ENCODE measurements around the gene RALGDS. TPM values are rescaled to one million over a fixed set of nuclear protein-coding genes. Genes with fewer than 3 reads are reported as not detected.
"Not testable (repeated sequence)": the region's sequence is repeated elsewhere in the genome, so short reads cannot be mapped to it uniquely, and the experiment has no call there.

RALGDS gene
- total RNA-seq, 2 donors from 2014 or later = 27.8 to 64.6 TPM

DNA sequence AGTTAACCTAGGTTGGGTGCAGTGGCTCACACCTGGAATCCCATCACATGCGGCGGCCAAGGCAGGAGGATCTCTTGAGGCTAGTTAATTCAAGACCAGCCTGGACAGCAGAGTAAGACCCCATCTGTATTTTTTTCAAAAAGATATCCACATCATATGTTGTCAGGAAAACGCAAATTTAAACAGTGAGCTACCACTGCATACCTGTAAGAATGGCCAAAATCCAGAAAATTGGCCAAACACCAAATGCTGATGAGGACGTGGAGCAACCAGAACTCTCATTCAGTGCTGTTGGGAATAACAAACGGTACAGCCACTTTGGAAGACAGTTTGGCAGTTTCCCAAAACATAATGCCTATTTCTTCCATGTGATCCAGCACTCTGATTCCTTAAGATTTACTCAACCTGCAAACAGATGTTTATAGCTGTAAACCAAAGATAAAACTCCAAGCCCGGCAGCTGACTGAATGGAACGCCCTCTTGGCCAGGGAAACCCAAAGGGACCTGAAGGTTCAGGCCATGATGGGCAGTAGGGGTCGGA, 46.9 kb downstream of the RALGDS start:
- no peaks in the 10 kb centered on the region for H3K27me3 ChIP-seq
- H3K27ac ChIP-seq = peak overlapping the region in 2 of 4 donors; percentile 54 to 62
- ATAC-seq (peak; percentile 13), DNase-seq (peak in 3 of 4 donors; percentile 34 to 63 (median 51))
- peak in 2 of 3 donors; percentile 57 to 68 for TF ChIP-seq POLR2A (IDR thresholded peaks at IDR 0.05)
- TF ChIP-seq, protein P1, sequence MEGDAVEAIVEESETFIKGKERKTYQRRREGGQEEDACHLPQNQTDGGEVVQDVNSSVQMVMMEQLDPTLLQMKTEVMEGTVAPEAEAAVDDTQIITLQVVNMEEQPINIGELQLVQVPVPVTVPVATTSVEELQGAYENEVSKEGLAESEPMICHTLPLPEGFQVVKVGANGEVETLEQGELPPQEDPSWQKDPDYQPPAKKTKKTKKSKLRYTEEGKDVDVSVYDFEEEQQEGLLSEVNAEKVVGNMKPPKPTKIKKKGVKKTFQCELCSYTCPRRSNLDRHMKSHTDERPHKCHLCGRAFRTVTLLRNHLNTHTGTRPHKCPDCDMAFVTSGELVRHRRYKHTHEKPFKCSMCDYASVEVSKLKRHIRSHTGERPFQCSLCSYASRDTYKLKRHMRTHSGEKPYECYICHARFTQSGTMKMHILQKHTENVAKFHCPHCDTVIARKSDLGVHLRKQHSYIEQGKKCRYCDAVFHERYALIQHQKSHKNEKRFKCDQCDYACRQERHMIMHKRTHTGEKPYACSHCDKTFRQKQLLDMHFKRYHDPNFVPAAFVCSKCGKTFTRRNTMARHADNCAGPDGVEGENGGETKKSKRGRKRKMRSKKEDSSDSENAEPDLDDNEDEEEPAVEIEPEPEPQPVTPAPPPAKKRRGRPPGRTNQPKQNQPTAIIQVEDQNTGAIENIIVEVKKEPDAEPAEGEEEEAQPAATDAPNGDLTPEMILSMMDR (IDR thresholded peaks at IDR 0.05) = no peak
- 29 to 35% methylated on average over 8 of the region's 8 CpGs for WGBS, 2 donors
- intact Hi-C loops (cut with DNase I) = no loop called here
- no peak overlapping the region for H3K4me3 ChIP-seq
- H3K9me3 ChIP-seq = no peaks in the 10 kb centered on the region
- peaks cover 13% of the 10 kb centered on the region for H3K4me1 ChIP-seq
- no peaks in the 10 kb centered on the region for H3K36me3 ChIP-seq (replicated peaks in 1 of 2; ENCODE audit: insufficient read depth in 1 of 2, low read depth in 2 of 2)

DNA sequence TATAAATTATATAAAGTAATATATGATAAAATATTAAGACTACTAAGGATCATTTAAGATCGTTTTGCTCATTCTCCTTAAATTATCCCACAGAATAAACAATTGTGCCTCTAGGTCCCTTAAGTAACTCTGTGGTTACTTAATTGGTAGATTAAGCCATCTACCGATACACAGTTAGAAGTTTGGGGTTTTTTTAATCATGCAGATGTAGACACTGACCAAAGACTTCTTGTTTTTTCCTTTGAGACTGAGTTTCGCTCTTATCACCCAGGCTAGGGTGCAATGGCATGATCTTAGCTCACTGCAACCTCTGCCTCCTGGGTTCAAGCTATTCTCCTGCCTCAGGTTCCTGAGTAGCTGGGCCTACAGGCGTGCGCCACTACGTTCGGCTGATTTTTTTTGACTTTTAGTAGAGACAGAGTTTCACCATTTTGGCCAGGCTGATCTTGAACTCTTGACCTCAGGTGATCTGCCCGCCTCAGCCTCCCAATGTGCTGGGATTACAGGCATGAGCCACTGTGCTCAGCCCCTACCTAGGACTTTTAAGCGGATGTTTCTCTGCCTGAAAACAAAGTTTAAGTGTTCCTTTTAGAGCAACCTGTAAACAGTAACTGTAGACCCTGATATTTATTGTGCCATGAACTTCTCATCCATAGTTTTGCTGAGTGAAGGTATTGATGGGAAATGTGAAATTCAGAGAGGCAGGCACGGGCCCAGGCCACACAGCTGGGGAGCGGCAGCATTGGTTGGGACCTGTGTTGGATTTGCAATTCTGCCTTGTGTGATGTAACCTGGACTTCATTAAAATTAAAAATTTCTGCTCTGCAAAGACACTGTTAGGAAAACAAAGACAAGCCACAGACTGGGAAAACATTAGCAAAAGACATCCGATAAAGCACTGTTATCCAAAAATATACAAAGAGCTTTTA, 47.7 kb downstream of the RALGDS start:
- Histone ChIP-seq H3K36me3 (replicated peaks in 1 of 2; ENCODE audit: insufficient read depth in 1 of 2, low read depth in 2 of 2) (no peaks in the 10 kb centered on the region), H3K4me1 (peaks cover 13% of the 10 kb centered on the region), H3K27ac (peak overlapping the region in 3 of 4 donors; percentile 13 to 62 (median 54)), H3K27me3 (no peaks in the 10 kb centered on the region), H3K9me3 (no peaks in the 10 kb centered on the region), H3K4me3 (no peak overlapping the region)
- 36 to 40% methylated on average over 12 of the region's 12 CpGs for WGBS, 2 donors
- intact Hi-C loops (cut with DNase I) = no loop called here
- TF ChIP-seq, protein P1 (IDR thresholded peaks at IDR 0.05) = no peak
- TF ChIP-seq POLR2A (IDR thresholded peaks at IDR 0.05) = peak in 2 of 3 donors; percentile 52 to 68
- ATAC-seq (peak; percentile 20), DNase-seq (peak in 3 of 4 donors; percentile 53 to 60 (median 57))

DNA sequence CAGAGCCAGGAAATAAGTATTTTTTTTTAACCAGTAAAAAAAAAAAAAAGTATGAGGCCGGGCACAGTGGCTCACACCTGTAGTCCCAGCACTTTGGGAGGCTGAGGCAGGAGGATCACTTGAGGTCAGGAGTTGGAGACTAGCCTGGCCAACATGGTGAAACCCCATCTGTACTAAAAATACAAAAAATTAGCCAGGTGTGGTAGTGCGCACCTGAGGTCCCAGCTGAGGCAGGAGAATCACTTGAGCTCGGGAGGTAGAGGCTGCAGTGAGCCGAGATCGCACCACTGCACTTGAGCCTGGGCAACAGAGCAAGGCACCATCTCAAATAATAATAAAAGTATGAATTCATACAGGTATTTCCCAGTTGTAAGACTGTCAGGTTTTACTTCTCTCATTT, 48.8 kb downstream of the RALGDS start:
- peak in 1 of 3 donors; percentile 45 for TF ChIP-seq POLR2A (IDR thresholded peaks at IDR 0.05)
- ATAC-seq (peak; percentile 8), DNase-seq (peak in 3 of 4 donors; percentile 53 to 61 (median 59))
- H3K4me3 ChIP-seq; H3K9me3 ChIP-seq; H3K36me3 ChIP-seq (replicated peaks in 1 of 2; ENCODE audit: insufficient read depth in 1 of 2, low read depth in 2 of 2); H3K27me3 ChIP-seq; intact Hi-C loops (cut with DNase I): not testable (repeated sequence)
- Histone ChIP-seq H3K27ac (peak overlapping the region in 3 of 4 donors; percentile 52 to 65 (median 54)), H3K4me1 (peaks cover 22% of the 10 kb centered on the region)
- 40 to 42% methylated on average over 5 of the region's 5 CpGs for WGBS, 2 donors

DNA sequence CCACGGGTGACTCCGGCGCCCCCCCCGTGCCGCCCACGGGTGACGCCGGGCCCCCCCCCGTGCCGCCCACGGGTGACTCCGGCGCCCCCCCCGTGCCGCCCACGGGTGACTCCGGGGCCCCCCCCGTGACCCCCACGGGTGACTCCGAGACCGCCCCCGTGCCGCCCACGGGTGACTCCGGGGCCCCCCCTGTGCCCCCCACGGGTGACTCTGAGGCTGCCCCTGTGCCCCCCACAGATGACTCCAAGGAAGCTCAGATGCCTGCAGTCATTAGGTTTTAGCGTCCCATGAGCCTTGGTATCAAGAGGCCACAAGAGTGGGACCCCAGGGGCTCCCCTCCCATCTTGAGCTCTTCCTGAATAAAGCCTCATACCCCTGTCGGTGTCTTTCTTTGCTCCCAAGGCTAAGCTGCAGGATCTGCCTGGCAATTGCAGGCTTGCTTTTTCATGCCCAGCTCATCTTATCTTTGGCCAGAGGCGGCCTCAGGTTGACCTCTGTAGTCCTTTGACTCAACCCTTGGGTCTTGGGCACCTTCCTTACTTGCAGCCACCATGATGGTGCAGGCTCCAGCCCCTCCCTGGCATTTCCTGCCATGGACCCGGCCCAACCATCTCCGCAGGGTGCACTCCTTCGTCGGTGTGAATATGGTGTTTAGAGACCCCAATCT, 49.4 kb downstream of the RALGDS start:
- H3K36me3 ChIP-seq (replicated peaks in 1 of 2; ENCODE audit: insufficient read depth in 1 of 2, low read depth in 2 of 2) = peaks cover 0 to 2% of the 10 kb centered on the region in 2 donors
- intact Hi-C loops (cut with DNase I) = no loop called here
- no peak overlapping the region for H3K4me3 ChIP-seq
- DNase-seq (peak in 3 of 4 donors; percentile 57 to 64 (median 60)), ATAC-seq (peak; percentile 7)
- H3K27me3 ChIP-seq = no peaks in the 10 kb centered on the region
- peak overlapping the region in 3 of 4 donors; percentile 52 to 65 (median 54) for H3K27ac ChIP-seq
- 29 to 61% methylated on average over 5 to 8 of the region's 33 CpGs for WGBS, 2 donors
- TF ChIP-seq, protein P1 (IDR thresholded peaks at IDR 0.05) = no peak
- TF ChIP-seq POLR2A (IDR thresholded peaks at IDR 0.05) = no peak
- no peaks in the 10 kb centered on the region for H3K9me3 ChIP-seq
- H3K4me1 ChIP-seq = peaks cover 24% of the 10 kb centered on the region

DNA sequence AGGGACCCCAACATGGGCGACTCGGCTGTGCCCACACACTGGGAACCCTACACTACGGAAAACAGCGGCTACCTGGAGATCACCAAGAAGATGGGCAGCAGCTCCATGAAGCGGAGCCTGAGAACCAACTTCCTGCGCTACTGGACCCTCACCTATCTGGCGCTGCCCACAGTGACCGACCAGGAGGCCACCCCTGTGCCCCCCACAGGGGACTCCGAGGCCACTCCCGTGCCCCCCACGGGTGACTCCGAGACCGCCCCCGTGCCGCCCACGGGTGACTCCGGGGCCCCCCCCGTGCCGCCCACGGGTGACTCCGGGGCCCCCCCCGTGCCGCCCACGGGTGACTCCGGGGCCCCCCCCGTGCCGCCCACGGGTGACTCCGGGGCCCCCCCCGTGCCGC, 50.1 kb downstream of the RALGDS start:
- H3K36me3 ChIP-seq (replicated peaks in 1 of 2; ENCODE audit: insufficient read depth in 1 of 2, low read depth in 2 of 2); ATAC-seq; H3K9me3 ChIP-seq; H3K4me3 ChIP-seq; intact Hi-C loops (cut with DNase I); H3K27me3 ChIP-seq: not testable (repeated sequence)
- H3K27ac ChIP-seq = peak overlapping the region in 3 of 4 donors; percentile 33 to 55 (median 52)
- peak in 2 of 4 donors; percentile 45 to 46 for DNase-seq
- peaks cover 19% of the 10 kb centered on the region for H3K4me1 ChIP-seq
- 40 to 58% methylated on average over 1 to 12 of the region's 31 CpGs for WGBS, 2 donors
